Lower leg skin (tissue), 3 donors: ENCODE results near the gene PALM3.

ENCODE experiments used
- POLR2A ChIP-seq, 2 donors: fragments of 450-650 bp; IDR thresholded peaks; one replicate each; pipeline ENCODE4 v1.6.1; 2016 to 2017; ENCODE audit warnings: antibody characterized with exemption in 2 of 2, mild to moderate bottlenecking in 1 of 2, moderate library complexity in 1 of 2
- TF ChIP-seq, protein P1 (sequence below), 3 donors: fragments of 450-650 bp; IDR thresholded peaks; one replicate each; pipeline ENCODE4 v1.5.1; 2016; ENCODE audit warnings: antibody characterized with exemption in 3 of 3, mild to moderate bottlenecking in 3 of 3, moderate library complexity in 2 of 3

DNA sequence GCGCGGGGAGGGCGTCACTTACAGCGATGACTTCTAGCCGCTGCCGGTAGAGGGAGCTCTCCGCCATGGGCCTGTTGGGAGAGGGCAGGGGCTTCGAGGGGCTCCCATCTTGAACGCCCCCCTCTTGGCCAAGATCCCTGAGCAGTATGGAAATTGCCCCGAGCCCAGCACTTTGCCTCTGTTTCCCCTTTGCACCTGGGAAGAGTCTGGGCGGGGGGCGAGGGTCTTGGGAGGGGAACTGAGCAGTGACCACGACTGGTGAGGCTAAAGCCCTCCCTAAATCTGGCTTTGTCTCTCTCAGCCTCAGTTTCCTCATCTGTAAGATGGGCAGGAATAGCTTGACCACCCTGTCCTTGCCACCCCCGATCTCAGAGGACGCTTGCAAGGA is 2.8 kb downstream of the PALM3 start:
- no peak for TF ChIP-seq POLR2A (IDR thresholded peaks at IDR 0.05)
- TF ChIP-seq, protein P1, sequence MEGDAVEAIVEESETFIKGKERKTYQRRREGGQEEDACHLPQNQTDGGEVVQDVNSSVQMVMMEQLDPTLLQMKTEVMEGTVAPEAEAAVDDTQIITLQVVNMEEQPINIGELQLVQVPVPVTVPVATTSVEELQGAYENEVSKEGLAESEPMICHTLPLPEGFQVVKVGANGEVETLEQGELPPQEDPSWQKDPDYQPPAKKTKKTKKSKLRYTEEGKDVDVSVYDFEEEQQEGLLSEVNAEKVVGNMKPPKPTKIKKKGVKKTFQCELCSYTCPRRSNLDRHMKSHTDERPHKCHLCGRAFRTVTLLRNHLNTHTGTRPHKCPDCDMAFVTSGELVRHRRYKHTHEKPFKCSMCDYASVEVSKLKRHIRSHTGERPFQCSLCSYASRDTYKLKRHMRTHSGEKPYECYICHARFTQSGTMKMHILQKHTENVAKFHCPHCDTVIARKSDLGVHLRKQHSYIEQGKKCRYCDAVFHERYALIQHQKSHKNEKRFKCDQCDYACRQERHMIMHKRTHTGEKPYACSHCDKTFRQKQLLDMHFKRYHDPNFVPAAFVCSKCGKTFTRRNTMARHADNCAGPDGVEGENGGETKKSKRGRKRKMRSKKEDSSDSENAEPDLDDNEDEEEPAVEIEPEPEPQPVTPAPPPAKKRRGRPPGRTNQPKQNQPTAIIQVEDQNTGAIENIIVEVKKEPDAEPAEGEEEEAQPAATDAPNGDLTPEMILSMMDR (IDR thresholded peaks at IDR 0.05): no peak
